Measurements from ENCODE around the gene FUT2. TPM values are rescaled to one million over a fixed set of nuclear protein-coding genes. Genes with fewer than 3 reads are reported as not detected.
A peak's percentile ranks its signal among the peaks of the same experiment; 100 is the strongest.

Gene FUT2
- total and polyA plus RNA-seq, 10 of the 15 experiments (the other 5 are each of a cell fraction or from before 2014, with no cell fraction given): 0.02 to 0.13 (median 0.07) TPM; not detected in 7

- TF ChIP-seq TCF7 (IDR thresholded peaks at IDR 0.05; ENCODE audit: borderline replicate concordance): no peak
- no peak for TF ChIP-seq CBX3 (IDR thresholded peaks at IDR 0.05; ENCODE audit: borderline replicate concordance, low read depth)
- TF ChIP-seq MEF2A (IDR thresholded peaks at IDR 0.05; ENCODE audit: insufficient read depth, low read depth, low read length): 0 out of 2 replicates have a peak, but pooled peaks have one; percentile 48
- no peak for TF ChIP-seq NKRF (conservative IDR thresholded peaks at IDR 0.05)
- no peak for TF ChIP-seq SUZ12 (IDR thresholded peaks at IDR 0.05; ENCODE audit: unreplicated experiment)
- no peak for TF ChIP-seq ZNF274 (IDR thresholded peaks at IDR 0.05; ENCODE audit: insufficient read depth, insufficient read length)
- TF ChIP-seq, protein P1, sequence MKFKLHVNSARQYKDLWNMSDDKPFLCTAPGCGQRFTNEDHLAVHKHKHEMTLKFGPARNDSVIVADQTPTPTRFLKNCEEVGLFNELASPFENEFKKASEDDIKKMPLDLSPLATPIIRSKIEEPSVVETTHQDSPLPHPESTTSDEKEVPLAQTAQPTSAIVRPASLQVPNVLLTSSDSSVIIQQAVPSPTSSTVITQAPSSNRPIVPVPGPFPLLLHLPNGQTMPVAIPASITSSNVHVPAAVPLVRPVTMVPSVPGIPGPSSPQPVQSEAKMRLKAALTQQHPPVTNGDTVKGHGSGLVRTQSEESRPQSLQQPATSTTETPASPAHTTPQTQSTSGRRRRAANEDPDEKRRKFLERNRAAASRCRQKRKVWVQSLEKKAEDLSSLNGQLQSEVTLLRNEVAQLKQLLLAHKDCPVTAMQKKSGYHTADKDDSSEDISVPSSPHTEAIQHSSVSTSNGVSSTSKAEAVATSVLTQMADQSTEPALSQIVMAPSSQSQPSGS (IDR thresholded peaks at IDR 0.05; ENCODE audit: low read length): no peak
- TF ChIP-seq E2F8 (IDR thresholded peaks at IDR 0.05; ENCODE audit: low read depth, partially characterized antibody): no peak
- peak; percentile 30; the same call in 1 of the 2 replicates for TF ChIP-seq MXI1 (IDR thresholded peaks at IDR 0.05; ENCODE audit: low read depth, low read length)
- TF ChIP-seq, protein P2, sequence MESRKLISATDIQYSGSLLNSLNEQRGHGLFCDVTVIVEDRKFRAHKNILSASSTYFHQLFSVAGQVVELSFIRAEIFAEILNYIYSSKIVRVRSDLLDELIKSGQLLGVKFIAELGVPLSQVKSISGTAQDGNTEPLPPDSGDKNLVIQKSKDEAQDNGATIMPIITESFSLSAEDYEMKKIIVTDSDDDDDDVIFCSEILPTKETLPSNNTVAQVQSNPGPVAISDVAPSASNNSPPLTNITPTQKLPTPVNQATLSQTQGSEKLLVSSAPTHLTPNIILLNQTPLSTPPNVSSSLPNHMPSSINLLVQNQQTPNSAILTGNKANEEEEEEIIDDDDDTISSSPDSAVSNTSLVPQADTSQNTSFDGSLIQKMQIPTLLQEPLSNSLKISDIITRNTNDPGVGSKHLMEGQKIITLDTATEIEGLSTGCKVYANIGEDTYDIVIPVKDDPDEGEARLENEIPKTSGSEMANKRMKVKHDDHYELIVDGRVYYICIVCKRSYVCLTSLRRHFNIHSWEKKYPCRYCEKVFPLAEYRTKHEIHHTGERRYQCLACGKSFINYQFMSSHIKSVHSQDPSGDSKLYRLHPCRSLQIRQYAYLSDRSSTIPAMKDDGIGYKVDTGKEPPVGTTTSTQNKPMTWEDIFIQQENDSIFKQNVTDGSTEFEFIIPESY (IDR thresholded peaks at IDR 0.05): no peak
- TF ChIP-seq ETV6 (conservative IDR thresholded peaks at IDR 0.05 in 1 of 2, IDR thresholded peaks at IDR 0.05 in 1 of 2; ENCODE audit: borderline replicate concordance in 1 of 2, low read depth in 1 of 2): no peak
- no peak for TF ChIP-seq NFYA (IDR thresholded peaks at IDR 0.05; ENCODE audit: borderline replicate concordance, low read depth, low read length)
- TF ChIP-seq POLR2AphosphoS2 (IDR thresholded peaks at IDR 0.05; ENCODE audit: low read depth, low read length): no peak
- TF ChIP-seq RFX5 (IDR thresholded peaks at IDR 0.05; ENCODE audit: low read depth, low read length): no peak
- TF ChIP-seq NFYB (IDR thresholded peaks at IDR 0.05; ENCODE audit: insufficient read depth, low read depth, low read length): no peak
- no peak for TF ChIP-seq PAX8 (IDR thresholded peaks at IDR 0.05)
- no peak for TF ChIP-seq SREBF1 (IDR thresholded peaks at IDR 0.05; ENCODE audit: low read length)
- no peak for TF ChIP-seq TBL1XR1 (IDR thresholded peaks at IDR 0.05; ENCODE audit: low read depth, low read length)
- TF ChIP-seq, protein P3, sequence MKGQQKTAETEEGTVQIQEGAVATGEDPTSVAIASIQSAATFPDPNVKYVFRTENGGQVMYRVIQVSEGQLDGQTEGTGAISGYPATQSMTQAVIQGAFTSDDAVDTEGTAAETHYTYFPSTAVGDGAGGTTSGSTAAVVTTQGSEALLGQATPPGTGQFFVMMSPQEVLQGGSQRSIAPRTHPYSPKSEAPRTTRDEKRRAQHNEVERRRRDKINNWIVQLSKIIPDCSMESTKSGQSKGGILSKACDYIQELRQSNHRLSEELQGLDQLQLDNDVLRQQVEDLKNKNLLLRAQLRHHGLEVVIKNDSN (IDR thresholded peaks at IDR 0.05; ENCODE audit: borderline replicate concordance, extremely low read length, insufficient read depth, low read depth, low read length): no peak
- TF ChIP-seq KLF5 (IDR thresholded peaks at IDR 0.05; ENCODE audit: partially characterized antibody): no peak
- no peak for TF ChIP-seq CBFB (IDR thresholded peaks at IDR 0.05; ENCODE audit: low read depth)
These were observed 49.6 kb upstream of the FUT2 start, which contains the start of gene CA11 (continued) for GRCh38 chr19:48646001-48646721.

Measured in GM12878 (cell line).